Astrocyte (in vitro differentiated cells and primary cell): ENCODE data around the gene ENG. TPM values are rescaled to one million over a fixed set of nuclear protein-coding genes. Genes with fewer than 3 reads are reported as not detected.

ENCODE experiments used
- DNase-seq: peaks from one replicate; pipeline ENCODE4 v3.0.0-alpha.2; 2010; ENCODE audit warnings: low read depth
- FAIRE-seq: peaks from 2 replicates; lab custom pipeline; 2011; peaks lifted over from hg19 to GRCh38; lab: Jason Lieb, UNC
- H2AFZ ChIP-seq: 2 replicates; pipeline ENCODE4 v1.6.0; 2012; ENCODE audit warnings: low read depth, low read length, inconsistent platforms
- H3K27ac ChIP-seq: 2 replicates; pipeline ENCODE4 v1.5.1; 2011; ENCODE audit warnings: low read depth, low read length, inconsistent platforms
- H3K27me3 ChIP-seq: 2 replicates; pipeline ENCODE4 v1.6.0; 2011; ENCODE audit warnings: low read length, inconsistent platforms; ENCODE audit not compliant: insufficient read depth
- H3K36me3 ChIP-seq: 2 replicates; pipeline ENCODE4 v1.5.1; 2011; ENCODE audit warnings: low read length, inconsistent platforms; ENCODE audit not compliant: insufficient read depth
- H3K4me1 ChIP-seq: 2 replicates; pipeline ENCODE4 v1.5.1; 2011; ENCODE audit warnings: low read length, inconsistent platforms; ENCODE audit not compliant: insufficient read depth
- H3K4me2 ChIP-seq: 2 replicates; pipeline ENCODE4 v1.6.0; 2012; ENCODE audit warnings: low read length, inconsistent platforms
- H3K4me3 ChIP-seq: 2 replicates; pipeline ENCODE4 v1.5.1; 2011; ENCODE audit warnings: low read depth, mild to moderate bottlenecking, low read length, inconsistent platforms; ENCODE audit not compliant: insufficient read depth
- H3K79me2 ChIP-seq: 2 replicates; pipeline ENCODE4 v1.6.0; 2012; ENCODE audit warnings: mild to moderate bottlenecking, low read length, inconsistent platforms; ENCODE audit not compliant: insufficient read depth
- H3K9ac ChIP-seq: 2 replicates; pipeline ENCODE4 v1.6.0; 2012; ENCODE audit warnings: mild to moderate bottlenecking, low read length, inconsistent platforms
- H3K9me3 ChIP-seq: 2 replicates; pipeline ENCODE4 v1.5.1; 2012; ENCODE audit warnings: low read depth, mild to moderate bottlenecking, low read length, inconsistent platforms; ENCODE audit not compliant: insufficient read depth
- H4K20me1 ChIP-seq: 2 replicates; pipeline ENCODE4 v1.6.0; 2012; ENCODE audit warnings: low read length, inconsistent platforms; ENCODE audit not compliant: insufficient read depth
- H3K27ac Mint-ChIP-seq: one replicate; pipeline ENCODE4 v1.8.0; 2021; ENCODE audit warnings: mild to moderate bottlenecking, mixed read lengths; ENCODE audit not compliant: unreplicated experiment
- H3K27me3 Mint-ChIP-seq: one replicate; pipeline ENCODE4 v1.8.0; 2021; ENCODE audit warnings: low read depth, mixed read lengths; ENCODE audit not compliant: unreplicated experiment
- H3K36me3 Mint-ChIP-seq: one replicate; pipeline ENCODE4 v1.8.0; 2021; ENCODE audit warnings: low read depth, mixed read lengths; ENCODE audit not compliant: unreplicated experiment
- H3K4me1 Mint-ChIP-seq: one replicate; pipeline ENCODE4 v1.8.0; 2021; ENCODE audit warnings: low read depth, mixed read lengths; ENCODE audit not compliant: unreplicated experiment
- H3K4me3 Mint-ChIP-seq: one replicate; pipeline ENCODE4 v1.8.0; 2021; ENCODE audit warnings: mild to moderate bottlenecking, moderate library complexity, mixed read lengths; ENCODE audit not compliant: unreplicated experiment
- H3K9me3 Mint-ChIP-seq: one replicate; pipeline ENCODE4 v1.8.0; 2021; ENCODE audit warnings: mild to moderate bottlenecking, mixed read lengths; ENCODE audit not compliant: unreplicated experiment
- CTCF ChIP-seq: IDR thresholded peaks from 2 replicates; pipeline ENCODE4 v1.5.1; 2011; ENCODE audit warnings: low read depth, mild to moderate bottlenecking, inconsistent platforms, low read length, moderate library complexity; ENCODE audit not compliant: insufficient read depth
- EZH2 ChIP-seq: IDR thresholded peaks from 2 replicates; pipeline ENCODE4 v1.6.1; 2012; ENCODE audit warnings: mild to moderate bottlenecking, low read length, inconsistent platforms; ENCODE audit not compliant: insufficient read depth
- total RNA-seq: library from RNA; stranded (reverse); gene quantifications from 2 replicates; pipeline ENCODE4 v1.2.1, GENCODE V29; 2021

The ENG gene
- total RNA-seq, 1 donor from 2014 or later, result 1.2 TPM

GRCh38 chr9:127776924-127777289 lies 77.6 kb downstream of the ENG start:
- no peaks in the 10 kb centered on the region for H3K36me3 Mint-ChIP-seq
- H3K9ac ChIP-seq, result no peak overlapping the region
- H3K36me3 ChIP-seq, result no peaks in the 10 kb centered on the region
- no peaks in the 10 kb centered on the region for H3K4me1 Mint-ChIP-seq
- H3K79me2 ChIP-seq, result no peaks in the 10 kb centered on the region
- H3K4me1 ChIP-seq, result no peaks in the 10 kb centered on the region
- no peak overlapping the region for H3K27ac ChIP-seq
- no peak for TF ChIP-seq EZH2
- no peak for TF ChIP-seq CTCF
- no peak overlapping the region for H3K4me3 ChIP-seq
- H2AFZ ChIP-seq, result no peak overlapping the region
- no peak overlapping the region for H3K4me3 Mint-ChIP-seq
- no peaks in the 10 kb centered on the region for H3K9me3 ChIP-seq
- H3K27me3 Mint-ChIP-seq, result peaks cover 6% of the 10 kb centered on the region
- no peaks in the 10 kb centered on the region for H4K20me1 ChIP-seq
- H3K9me3 Mint-ChIP-seq, result no peaks in the 10 kb centered on the region
- no peak overlapping the region for H3K4me2 ChIP-seq
- H3K27me3 ChIP-seq, result no peaks in the 10 kb centered on the region
- no peak overlapping the region for H3K27ac Mint-ChIP-seq
- no peak for FAIRE-seq
- DNase-seq, result no peak

- no peak overlapping the region for H3K4me2 ChIP-seq
- H3K4me1 Mint-ChIP-seq, result no peaks in the 10 kb centered on the region
- H3K36me3 ChIP-seq, result no peaks in the 10 kb centered on the region
- H2AFZ ChIP-seq, result no peak overlapping the region
- H3K4me1 ChIP-seq, result no peaks in the 10 kb centered on the region
- no peak overlapping the region for H3K27ac ChIP-seq
- no peak for TF ChIP-seq EZH2
- no peak for TF ChIP-seq CTCF
- H3K9me3 Mint-ChIP-seq, result no peaks in the 10 kb centered on the region
- no peaks in the 10 kb centered on the region for H3K9me3 ChIP-seq
- H3K27me3 Mint-ChIP-seq, result peaks cover 6% of the 10 kb centered on the region
- H4K20me1 ChIP-seq, result no peaks in the 10 kb centered on the region
- no peak overlapping the region for H3K27ac Mint-ChIP-seq
- no peaks in the 10 kb centered on the region for H3K27me3 ChIP-seq
- no peak overlapping the region for H3K4me3 Mint-ChIP-seq
- FAIRE-seq (no peak), DNase-seq (no peak)
- H3K9ac ChIP-seq, result no peak overlapping the region
- H3K4me3 ChIP-seq, result no peak overlapping the region
- H3K79me2 ChIP-seq, result no peaks in the 10 kb centered on the region
- H3K36me3 Mint-ChIP-seq, result no peaks in the 10 kb centered on the region
Measured at GRCh38 chr9:127776195-127776923, 78.1 kb downstream of the ENG start.

DNA sequence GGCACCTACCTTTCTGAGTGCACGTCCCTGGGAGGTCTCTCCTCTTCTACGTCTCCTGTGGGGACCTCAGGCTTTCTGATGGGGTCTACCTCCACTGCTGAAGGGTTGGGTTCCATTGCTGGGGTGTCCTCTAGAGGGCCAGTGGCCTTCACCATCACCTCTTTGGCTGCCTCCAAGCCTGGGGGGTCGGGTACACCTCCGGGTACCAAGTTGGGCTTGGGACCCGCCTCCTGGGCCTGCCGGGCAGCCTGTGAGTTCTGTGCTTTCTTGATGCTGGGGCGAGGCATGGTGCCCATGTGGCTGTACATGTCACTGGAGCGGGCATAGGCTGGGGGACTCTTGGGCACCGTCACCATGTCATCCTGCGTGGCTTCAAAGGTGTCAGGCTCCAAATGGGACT lies 80.5 kb downstream of the ENG start:
- Histone ChIP-seq H3K4me3 (no peak overlapping the region), H3K27ac (no peak overlapping the region), H3K9ac (no peak overlapping the region), H3K36me3 (no peaks in the 10 kb centered on the region), H4K20me1 (no peaks in the 10 kb centered on the region), H2AFZ (no peak overlapping the region), H3K4me2 (no peak overlapping the region), H3K79me2 (no peaks in the 10 kb centered on the region), H3K4me1 (peaks cover 10% of the 10 kb centered on the region), H3K9me3 (no peaks in the 10 kb centered on the region), H3K27me3 (no peaks in the 10 kb centered on the region)
- TF ChIP-seq CTCF (no peak), EZH2 (no peak)
- H3K27ac Mint-ChIP-seq, result no peak overlapping the region
- H3K27me3 Mint-ChIP-seq, result peaks cover 6% of the 10 kb centered on the region
- no peaks in the 10 kb centered on the region for H3K36me3 Mint-ChIP-seq
- FAIRE-seq (no peak), DNase-seq (no peak)
- H3K4me3 Mint-ChIP-seq, result no peak overlapping the region
- no peaks in the 10 kb centered on the region for H3K9me3 Mint-ChIP-seq
- peaks cover 5% of the 10 kb centered on the region for H3K4me1 Mint-ChIP-seq
